ENCODE results near the gene PTPRJ. TPM values are rescaled to one million over a fixed set of nuclear protein-coding genes. Genes with fewer than 3 reads are reported as not detected.
A peak's percentile ranks its signal among the peaks of the same experiment; 100 is the strongest.

Gene PTPRJ
- total and polyA plus RNA-seq, 2 of the 13 experiments (the other 11 are each of a cell fraction or from before 2014, with no cell fraction given), result 1.0 to 1.2 TPM

- no peaks in the 10 kb centered on the region for H3K36me3 ChIP-seq (replicated peaks in 1 of 2; ENCODE audit: control insufficient read depth in 1 of 2, insufficient read depth in 2 of 2, low read length in 2 of 2)
- BruUV-seq (replicated peaks), result no TSS peak
- peak overlapping the region; percentile 45 for H3K27ac ChIP-seq (ENCODE audit: extremely low read length, insufficient read depth, low read length)
- no peaks in the 10 kb centered on the region for H3K27me3 ChIP-seq (ENCODE audit: control insufficient read depth in 1 of 2, insufficient read depth in 2 of 2, low read length in 2 of 2)
- peak overlapping the region; percentile 26; the same call in 1 of the 2 replicates for H3K9ac ChIP-seq (ENCODE audit: insufficient read depth, low read depth, low read length)
- in situ Hi-C loops (cut with HindIII; ENCODE audit: extremely low pct_ligation_motif_present, low pct_unique_long_range_greater_than_20kb), result no loop called here
- ChIA-PET CTCF (ENCODE audit: low intra/inter-chr PET ratio, low total read pairs) (no interaction called here), POLR2A (no interaction called here)
- FAIRE-seq (no peak), DNase-seq (ENCODE audit: low spot score) (peak; percentile 29), ATAC-seq (peak; percentile 78)
- 0 out of 6 replicates have a peak overlapping the region, but pooled peaks of 1 of the 3 experiments have one; percentile 7 for H3K4me3 ChIP-seq (replicated peaks in 1 of 3; ENCODE audit: insufficient read depth in 1 of 3, low read depth in 2 of 3, low read length in 3 of 3)
- H4K20me1 ChIP-seq (ENCODE audit: insufficient read depth, low read length), result no peaks in the 10 kb centered on the region
- H3K4me1 ChIP-seq (ENCODE audit: insufficient read depth, low read length), result peaks cover 56% of the 10 kb centered on the region
- no peak overlapping the region for H2AFZ ChIP-seq (ENCODE audit: low read length)
- H3K9me3 ChIP-seq (ENCODE audit: low read length), result no peaks in the 10 kb centered on the region
- H3K4me2 ChIP-seq (ENCODE audit: low read depth, low read length), result peak overlapping the region; percentile 40
- no peaks in the 10 kb centered on the region for H3K79me2 ChIP-seq (ENCODE audit: insufficient read depth, low read length)
- 19% methylated on average over 11 of the region's 12 CpGs for WGBS (ENCODE audit: low lambda C conversion rate)
- intact Hi-C loops (cut with micrococcal nuclease; ENCODE audit: unreplicated experiment), result no loop called here
- 0 out of 2 replicates have a peak, but pooled peaks have one; percentile 35 for TF ChIP-seq SOX5 (CRISPR knock-in tag; IDR thresholded peaks at IDR 0.05; ENCODE audit: borderline replicate concordance)
- peak; percentile 80; the same call in 1 of the 2 replicates for TF ChIP-seq RFXANK (CRISPR knock-in tag; IDR thresholded peaks at IDR 0.05)
- TF ChIP-seq BHLHE40 (IDR thresholded peaks at IDR 0.05; ENCODE audit: low read length), result no peak
- no peak for TF ChIP-seq SMAD3 (CRISPR knock-in tag; IDR thresholded peaks at IDR 0.05)
- TF ChIP-seq FOXO1 (CRISPR knock-in tag; IDR thresholded peaks at IDR 0.05), result no peak
- TF ChIP-seq SAP130 (CRISPR knock-in tag; IDR thresholded peaks at IDR 0.05; ENCODE audit: low read depth), result 0 out of 2 replicates have a peak, but pooled peaks have one; percentile 14
- TF ChIP-seq NFRKB (IDR thresholded peaks at IDR 0.05), result no peak
- TF ChIP-seq ZBTB37 (CRISPR knock-in tag; IDR thresholded peaks at IDR 0.05), result no peak
- TF ChIP-seq SOX13 (IDR thresholded peaks at IDR 0.05), result no peak
- peak in 1 of 2 experiments; percentile 27; a peak in 1 of 4 replicates for TF ChIP-seq SOX13 (CRISPR knock-in tag; conservative IDR thresholded peaks at IDR 0.05 in 1 of 2, IDR thresholded peaks at IDR 0.05 in 1 of 2)
- TF ChIP-seq ZNF256 (CRISPR knock-in tag; conservative IDR thresholded peaks at IDR 0.05), result no peak
- TF ChIP-seq SSRP1 (CRISPR knock-in tag; IDR thresholded peaks at IDR 0.05), result no peak
- no peak for TF ChIP-seq ZNF3 (CRISPR knock-in tag; IDR thresholded peaks at IDR 0.05)
- TF ChIP-seq ZNF292 (CRISPR knock-in tag; IDR thresholded peaks at IDR 0.05; ENCODE audit: borderline replicate concordance, low read depth), result peak; percentile 63; the same call in 1 of the 2 replicates
- peak; percentile 35 for TF ChIP-seq XRCC5 (optimal IDR thresholded peaks at IDR 0.05; ENCODE audit: low read length)
- peak; percentile 21; the same call in 1 of the 2 replicates for TF ChIP-seq ZMYM3 (CRISPR knock-in tag; IDR thresholded peaks at IDR 0.05)
- TF ChIP-seq UBTF (CRISPR knock-in tag; IDR thresholded peaks at IDR 0.05), result 0 out of 2 replicates have a peak, but pooled peaks have one; percentile 24
- TF ChIP-seq, protein P1, sequence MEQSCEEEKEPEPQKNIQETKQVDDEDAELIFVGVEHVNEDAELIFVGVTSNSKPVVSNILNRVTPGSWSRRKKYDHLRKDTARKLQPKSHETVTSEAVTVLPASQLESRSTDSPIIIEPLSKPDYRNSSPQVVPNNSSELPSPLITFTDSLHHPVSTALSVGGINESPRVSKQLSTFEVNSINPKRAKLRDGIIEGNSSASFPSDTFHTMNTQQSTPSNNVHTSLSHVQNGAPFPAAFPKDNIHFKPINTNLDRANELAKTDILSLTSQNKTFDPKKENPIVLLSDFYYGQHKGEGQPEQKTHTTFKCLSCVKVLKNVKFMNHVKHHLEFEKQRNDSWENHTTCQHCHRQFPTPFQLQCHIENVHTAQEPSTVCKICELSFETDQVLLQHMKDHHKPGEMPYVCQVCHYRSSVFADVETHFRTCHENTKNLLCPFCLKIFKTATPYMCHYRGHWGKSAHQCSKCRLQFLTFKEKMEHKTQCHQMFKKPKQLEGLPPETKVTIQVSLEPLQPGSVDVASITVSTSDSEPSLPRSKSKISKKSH (CRISPR knock-in tag; IDR thresholded peaks at IDR 0.05; ENCODE audit: borderline replicate concordance), result no peak
- no peak for TF ChIP-seq HNRNPH1 (optimal IDR thresholded peaks at IDR 0.05; ENCODE audit: low read depth, low read length)
- TF ChIP-seq NFE2L2 (IDR thresholded peaks at IDR 0.05; ENCODE audit: low read length), result no peak
These were observed 123.5 kb downstream of the PTPRJ start for GRCh38 chr11:48103621-48104567.
